B cell (primary cell): ENCODE results near the gene BCAR3. TPM values are rescaled to one million over a fixed set of nuclear protein-coding genes. Genes with fewer than 3 reads are reported as not detected.

ENCODE experiments used
- ATAC-seq: fragments of 200-7000 bp; cut with Tn5 transposase; one replicate; pipeline ENCODE4 v1.10.0; 2021; ENCODE audit warnings: low read depth, mild to moderate bottlenecking, moderate number of reproducible peaks, moderate library complexity
- CTCF ChIA-PET: fragments of 350-600 bp; sonication (Branson Sonifier 250); formaldehyde crosslinking; loops from one replicate; lab custom pipeline; 2021; ENCODE audit warnings: antibody characterized with exemption, inconsistent platforms; lab: Charles Lee
- POLR2A ChIA-PET: fragments of 350-600 bp; sonication (Branson Sonifier 250); formaldehyde crosslinking; loops from one replicate; lab custom pipeline; 2021; ENCODE audit warnings: antibody characterized with exemption; lab: Charles Lee
- DNase-seq: peaks from one replicate; pipeline ENCODE4 v3.0.0; 2013
- H2AFZ ChIP-seq: 2 replicates; pipeline ENCODE4 v1.6.1; 2012; ENCODE audit warnings: mild to moderate bottlenecking, low read depth, low read length; ENCODE audit not compliant: insufficient read depth, poor library complexity, severe bottlenecking
- H3K27ac ChIP-seq, 2 donors: 1 replicate in 1 of 2; 2 replicates in 1 of 2; pipeline ENCODE4 v1.5.1; 2012 to 2013; ENCODE audit warnings: low read length in 2 of 2, mild to moderate bottlenecking in 2 of 2, moderate library complexity in 1 of 2
- H3K27me3 ChIP-seq, 4 experiments: fragments of 200-600 bp in 1 of 4; sonication (generic) in 1 of 4; replicated peaks in 1 of 4; 1 replicate in 2 of 4; 2 replicates in 2 of 4; pipeline versions ENCODE4 v1.6.1 to v1.7.0; 2013 to 2016; ENCODE audit warnings: low read length in 3 of 4, mild to moderate bottlenecking in 2 of 4, mixed read lengths in 1 of 4, moderate library complexity in 1 of 4; ENCODE audit not compliant: insufficient read depth in 4 of 4, control insufficient read depth in 3 of 4; ENCODE audit errors: control extremely low read depth in 1 of 4
- H3K36me3 ChIP-seq, 2 experiments: replicated peaks in 1 of 2; 1 replicate in 1 of 2; 2 replicates in 1 of 2; pipeline versions ENCODE4 v1.6.1 to v1.7.1; 2013; ENCODE audit warnings: low read length in 1 of 2; ENCODE audit not compliant: insufficient read depth in 2 of 2, control insufficient read depth in 1 of 2; ENCODE audit errors: control extremely low read depth in 1 of 2, extremely low read depth in 1 of 2
- H3K4me1 ChIP-seq, 2 donors: fragments of 200-600 bp in 1 of 2; sonication (generic) in 1 of 2; 1 replicate in 1 of 2; 2 replicates in 1 of 2; pipeline versions ENCODE4 v1.5.1 to v1.6.1; 2013 to 2017; ENCODE audit warnings: low read length in 2 of 2; ENCODE audit not compliant: control insufficient read depth in 2 of 2, insufficient read depth in 2 of 2
- H3K4me2 ChIP-seq: replicated peaks from 2 replicates; pipeline ENCODE3; 2012; ENCODE audit warnings: mild to moderate bottlenecking, low read depth, low read length; ENCODE audit not compliant: poor library complexity, severe bottlenecking
- H3K4me3 ChIP-seq, 5 experiments: fragments of 200-600 bp in 1 of 5; sonication (generic) in 1 of 5; 1 replicate in 3 of 5; 2 replicates in 2 of 5; pipeline versions ENCODE4 v1.5.1 to v1.7.0; 2011 to 2016; ENCODE audit warnings: low read length in 4 of 5, mild to moderate bottlenecking in 4 of 5, low read depth in 2 of 5, control low read depth in 1 of 5, moderate library complexity in 1 of 5; ENCODE audit not compliant: insufficient read depth in 1 of 5; ENCODE audit errors: control extremely low read depth in 1 of 5, extremely low read depth in 1 of 5
- H3K79me2 ChIP-seq: fragments of 200-600 bp; sonication (generic); one replicate; pipeline ENCODE4 v1.6.0; 2016; ENCODE audit warnings: low read length; ENCODE audit not compliant: control insufficient read depth, insufficient read depth
- H3K9ac ChIP-seq: fragments of 200-600 bp; sonication (generic); 2 replicates; pipeline ENCODE4 v1.6.1; 2017; ENCODE audit warnings: mild to moderate bottlenecking, low read length, moderate library complexity
- H3K9me3 ChIP-seq, 3 donors: one replicate each; pipeline versions ENCODE4 v1.6.1 to v1.7.1; 2013; ENCODE audit warnings: low read length in 2 of 3; ENCODE audit not compliant: control insufficient read depth in 2 of 3, insufficient read depth in 1 of 3; ENCODE audit errors: control extremely low read depth in 1 of 3
- H4K20me1 ChIP-seq: 2 replicates; pipeline ENCODE4 v1.6.0; 2012; ENCODE audit warnings: mild to moderate bottlenecking, low read length; ENCODE audit not compliant: insufficient read depth, control insufficient read depth, poor library complexity, severe bottlenecking
- H3K27ac Mint-ChIP-seq: one replicate; pipeline ENCODE4 v1.8.0; 2021; ENCODE audit warnings: mixed read lengths
- H3K27me3 Mint-ChIP-seq: one replicate; pipeline ENCODE4 v1.8.0; 2021; ENCODE audit warnings: mixed read lengths
- H3K4me1 Mint-ChIP-seq: one replicate; pipeline ENCODE4 v1.8.0; 2021; ENCODE audit warnings: mixed read lengths
- H3K4me3 Mint-ChIP-seq: one replicate; pipeline ENCODE4 v1.8.0; 2021; ENCODE audit warnings: mixed read lengths
- H3K9me3 Mint-ChIP-seq: one replicate; pipeline ENCODE4 v1.8.0; 2022; ENCODE audit warnings: mixed read lengths; ENCODE audit not compliant: insufficient read depth
- EZH2 ChIP-seq: IDR thresholded peaks from 2 replicates; pipeline ENCODE4 v1.6.1; 2012; ENCODE audit warnings: borderline replicate concordance, low read depth, mild to moderate bottlenecking, moderate library complexity, low read length; ENCODE audit not compliant: insufficient read depth, poor library complexity, severe bottlenecking
- WGBS: methylation state at CpG from one replicate; pipeline ENCODE4 v1.1.5; 2013; ENCODE audit warnings: missing lambda C conversion rate; ENCODE audit not compliant: insufficient coverage; 5-methylcytosine and 5-hydroxymethylcytosine counted together
- intact Hi-C: fragments of 100-400 bp; cut with micrococcal nuclease; formaldehyde crosslinking; loops from one replicate; pipeline ENCODE4 v1.10.0; 2022
- polyA plus RNA-seq: library from polyadenylated mRNA; depleted of rRNA; stranded (reverse); fragments of >200 nt; gene quantifications from 2 replicates; pipeline ENCODE4 v1.2.3, GENCODE V29; 2012
- total RNA-seq, 2 donors: library from RNA; stranded (reverse); fragments of 120-200 nt in 1 of 2; gene quantifications; 1 replicate in 1 of 2; 2 replicates in 1 of 2; pipeline versions ENCODE4 v1.2.3 to v1.2.4, GENCODE V29; 2013 to 2022
- TF ChIP-seq, protein P1 (sequence below): fragments of 200-600 bp; IDR thresholded peaks from one replicate; pipeline ENCODE4 v1.8.0; 2022; ENCODE audit warnings: antibody characterized with exemption, mild to moderate bottlenecking

The BCAR3 gene
- total and polyA plus RNA-seq, 2 donors (not counting 1 experiment from before 2014, with no cell fraction given): 6.7 to 13.0 TPM

DNA sequence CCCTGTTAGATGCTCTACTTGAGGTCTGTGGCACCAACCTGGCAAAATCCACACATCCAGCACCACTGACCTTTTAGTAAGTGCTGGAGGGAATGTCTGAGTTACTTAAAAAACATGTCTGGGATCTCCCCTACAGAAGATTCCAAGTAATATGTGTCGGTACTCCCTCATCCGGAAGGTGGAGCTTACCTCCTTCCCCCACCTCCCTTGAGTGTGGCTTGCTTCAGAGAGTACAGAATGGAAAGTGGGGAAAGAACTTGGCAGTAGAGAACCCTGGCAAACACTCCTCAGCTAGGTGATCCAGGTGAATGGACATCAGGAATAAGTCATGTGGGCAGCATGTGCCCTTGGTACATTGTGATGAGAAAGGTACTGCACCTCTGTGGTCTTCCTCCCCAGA is 49.0 kb upstream of the BCAR3 start:
- Histone ChIP-seq H3K4me2 (no peak overlapping the region), H3K9ac (no peak overlapping the region), H3K9me3 (no peaks in the 10 kb centered on the region), H3K27ac (no peak overlapping the region), H3K4me3 (no peak overlapping the region), H3K27me3 (no peaks in the 10 kb centered on the region), H3K4me1 (peaks cover 0 to 8% of the 10 kb centered on the region in 2 donors), H4K20me1 (no peaks in the 10 kb centered on the region), H2AFZ (no peak overlapping the region), H3K79me2 (no peaks in the 10 kb centered on the region), H3K36me3 (no peaks in the 10 kb centered on the region)
- no peak for DNase-seq
- no CpG with 5 or more reads among the region's 2 CpGs for WGBS
- no peak for TF ChIP-seq EZH2
- TF ChIP-seq, protein P1, sequence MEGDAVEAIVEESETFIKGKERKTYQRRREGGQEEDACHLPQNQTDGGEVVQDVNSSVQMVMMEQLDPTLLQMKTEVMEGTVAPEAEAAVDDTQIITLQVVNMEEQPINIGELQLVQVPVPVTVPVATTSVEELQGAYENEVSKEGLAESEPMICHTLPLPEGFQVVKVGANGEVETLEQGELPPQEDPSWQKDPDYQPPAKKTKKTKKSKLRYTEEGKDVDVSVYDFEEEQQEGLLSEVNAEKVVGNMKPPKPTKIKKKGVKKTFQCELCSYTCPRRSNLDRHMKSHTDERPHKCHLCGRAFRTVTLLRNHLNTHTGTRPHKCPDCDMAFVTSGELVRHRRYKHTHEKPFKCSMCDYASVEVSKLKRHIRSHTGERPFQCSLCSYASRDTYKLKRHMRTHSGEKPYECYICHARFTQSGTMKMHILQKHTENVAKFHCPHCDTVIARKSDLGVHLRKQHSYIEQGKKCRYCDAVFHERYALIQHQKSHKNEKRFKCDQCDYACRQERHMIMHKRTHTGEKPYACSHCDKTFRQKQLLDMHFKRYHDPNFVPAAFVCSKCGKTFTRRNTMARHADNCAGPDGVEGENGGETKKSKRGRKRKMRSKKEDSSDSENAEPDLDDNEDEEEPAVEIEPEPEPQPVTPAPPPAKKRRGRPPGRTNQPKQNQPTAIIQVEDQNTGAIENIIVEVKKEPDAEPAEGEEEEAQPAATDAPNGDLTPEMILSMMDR: no peak
- CTCF ChIA-PET: interaction anchor here (1.8 kb wide), 1 partner anchor 83 kb away, joined by 6 read pairs; no protein-coding TSS in a partner anchor
- Mint-ChIP-seq H3K9me3 (no peaks in the 10 kb centered on the region), H3K27me3 (no peaks in the 10 kb centered on the region), H3K27ac (peak overlapping the region; percentile 39), H3K4me1 (peaks cover 27% of the 10 kb centered on the region), H3K4me3 (no peak overlapping the region)
- POLR2A ChIA-PET: no interaction called here
- intact Hi-C loops: no loop called here
- ATAC-seq: no peak

DNA sequence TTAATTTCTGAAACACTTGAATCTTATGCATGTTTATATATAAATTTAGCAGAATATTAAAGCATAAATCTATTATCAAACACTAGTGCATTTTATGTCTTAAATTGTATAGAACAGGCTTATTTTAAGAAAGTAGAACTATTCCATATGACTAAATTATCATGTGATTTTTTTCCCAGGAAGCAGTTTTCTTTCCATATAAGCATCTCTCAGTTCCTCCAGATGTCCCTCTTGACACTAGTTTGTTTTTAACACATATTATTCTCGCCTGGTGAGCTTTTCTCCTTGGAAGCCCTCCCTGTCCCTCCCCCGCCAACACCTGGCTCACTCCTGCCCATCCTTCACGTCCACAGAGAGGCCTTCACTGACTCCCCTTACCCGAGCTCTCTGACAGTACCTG is 48.3 kb upstream of the BCAR3 start:
- Histone ChIP-seq H3K4me3 (no peak overlapping the region), H3K36me3 (no peaks in the 10 kb centered on the region), H4K20me1 (no peaks in the 10 kb centered on the region), H3K79me2 (no peaks in the 10 kb centered on the region), H3K27ac (no peak overlapping the region), H3K9ac (no peak overlapping the region), H2AFZ (no peak overlapping the region), H3K4me1 (peaks cover 0 to 6% of the 10 kb centered on the region in 2 donors), H3K4me2 (no peak overlapping the region), H3K9me3 (no peaks in the 10 kb centered on the region), H3K27me3 (no peaks in the 10 kb centered on the region)
- H3K9me3 Mint-ChIP-seq: no peaks in the 10 kb centered on the region
- H3K4me3 Mint-ChIP-seq: no peak overlapping the region
- ATAC-seq: no peak
- TF ChIP-seq, protein P1: no peak
- TF ChIP-seq EZH2: no peak
- H3K27me3 Mint-ChIP-seq: no peaks in the 10 kb centered on the region
- peaks cover 26% of the 10 kb centered on the region for H3K4me1 Mint-ChIP-seq
- CTCF ChIA-PET: no interaction called here
- H3K27ac Mint-ChIP-seq: peak overlapping the region; percentile 5
- intact Hi-C loops: loop anchor here (5.0 kb wide), 1 partner anchor 38 kb away; no protein-coding TSS in a partner anchor
- no peak for DNase-seq
- WGBS: 96% methylated on average over 3 of the region's 4 CpGs
- POLR2A ChIA-PET: no interaction called here
